Pancreas (tissue), 10 donors: ENCODE data around the gene CX3CL1. TPM values are rescaled to one million over a fixed set of nuclear protein-coding genes. Genes with fewer than 3 reads are reported as not detected.
A peak's percentile ranks its signal among the peaks of the same experiment; 100 is the strongest.

Source experiments
- ATAC-seq, 4 donors: fragments of 200-7000 bp; cut with Tn5 transposase; one replicate each; pipeline versions ENCODE4 v1.8.0 to v1.9.1; 2020; ENCODE audit warnings: mild to moderate bottlenecking in 4 of 4, moderate library complexity in 4 of 4
- DNase-seq, 6 donors: peaks; one replicate each; pipeline ENCODE4 v3.0.0-alpha.2; 2020
- FAIRE-seq: peaks from 2 replicates; lab custom pipeline; 2012; peaks lifted over from hg19 to GRCh38; lab: Jason Lieb, UNC
- H3K27ac ChIP-seq, 4 donors: fragments of 200-600 bp; sonication (generic); 1 replicate in 3 of 4; 2 replicates in 1 of 4; pipeline versions ENCODE4 v1.5.0 to v1.8.0; 2020
- H3K27me3 ChIP-seq, 4 donors: fragments of 200-600 bp; one replicate each; pipeline ENCODE4 v1.8.0; 2021
- H3K36me3 ChIP-seq, 3 donors: fragments of 200-600 bp; sonication (generic) in 1 of 3; one replicate each; pipeline versions ENCODE4 v1.5.0 to v1.8.0; 2020 to 2021
- H3K4me1 ChIP-seq, 3 donors: fragments of 200-600 bp; one replicate each; pipeline ENCODE4 v1.8.0; 2021
- H3K4me3 ChIP-seq, 4 donors: fragments of 200-600 bp; sonication (generic) in 2 of 4; one replicate each; pipeline versions ENCODE4 v1.5.0 to v1.8.0; 2020 to 2021
- H3K9me3 ChIP-seq, 4 donors: fragments of 200-600 bp; one replicate each; pipeline ENCODE4 v1.8.0; 2021
- WGBS, 2 donors: extraction: QIAGEN DNeasy Blood & Tissue Kit; methylation state at CpG; one replicate each; pipeline ENCODE4 v1.1.7; 2013; 5-methylcytosine and 5-hydroxymethylcytosine counted together
- intact Hi-C, 3 donors: fragments of 100-400 bp; cut with DNase I; formaldehyde crosslinking; loops; one replicate each; pipeline versions ENCODE4 v1.11.1 to v1.14.2; 2022
- polyA plus RNA-seq, 2 donors: library from polyadenylated mRNA; stranded (reverse); fragments of 200-250 nt; gene quantifications; one replicate each; pipeline ENCODE4 v1.2.3, GENCODE V29; 2013
- total RNA-seq, 6 donors: library from RNA; stranded (reverse); fragmentation: NEBNext Ultra II Directional in 4 of 6; extraction: Animal tissue kit (Norgen Biotek cat#: 25700) in 4 of 6; gene quantifications; one replicate each; pipeline versions ENCODE4 v1.2.1 to v1.2.4, GENCODE V29; 2021 to 2023
- TF ChIP-seq, protein P1 (sequence below), 4 donors: fragments of 200-600 bp; sonication (generic) in 3 of 4; IDR thresholded peaks; one replicate each; pipeline versions ENCODE4 v1.5.0 to v1.8.0; 2021; ENCODE audit warnings: antibody characterized with exemption in 4 of 4
- donor health status: healthy with polysubstance abuse.
- donor health status: DM: no; HTN: no; CAD: no; lungs with moderate emphysema.
- donor health status: DM: no; HTN: no; CAD: no.
- donor health status: control.
- donor health status: control.
- donor health status: Bipolar disorder and iron deficiency.
- donor health status: DM: yes; HTN: yes; CAD: no.
- donor health status: DM: no; HTN: no; CAD: no.
- donor health status: DM: no; HTN: no; CAD: no.
- donor health status: DM: yes; HTN: yes; CAD: no.

The CX3CL1 gene
- total and polyA plus RNA-seq, 8 donors = 4.6 to 21.3 (median 7.4) TPM

DNA sequence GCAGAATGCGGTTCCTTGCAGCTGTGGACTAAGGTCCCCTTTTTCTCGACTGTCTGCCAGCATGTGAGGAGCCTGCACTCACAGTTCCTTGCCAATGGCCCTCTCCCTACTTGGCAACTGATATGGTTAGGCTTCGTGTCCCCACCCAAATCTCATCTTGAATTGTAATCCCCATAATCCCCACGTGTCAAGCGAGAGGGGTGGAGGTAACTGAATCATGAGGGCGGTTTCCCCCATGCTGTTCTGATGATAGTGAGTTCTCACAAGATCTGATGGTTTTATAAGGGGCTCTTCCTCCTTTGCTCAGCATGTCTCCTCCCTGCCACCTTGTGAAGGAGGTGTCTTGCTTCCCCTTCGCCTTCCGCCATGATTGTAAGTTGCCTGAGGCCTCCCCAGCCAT lies 55.0 kb downstream of the CX3CL1 start:
- Histone ChIP-seq H3K4me1 (no peaks in the 10 kb centered on the region), H3K27ac (no peak overlapping the region), H3K36me3 (peaks cover 0 to 32% (median 10%) of the 10 kb centered on the region in 3 donors), H3K27me3 (no peaks in the 10 kb centered on the region), H3K9me3 (no peaks in the 10 kb centered on the region), H3K4me3 (no peak overlapping the region)
- intact Hi-C loops = loop anchor here in 2 of 3 donors (10.0 kb wide), 2 partner anchors 87 to 333 kb away; partner anchors contain the start of gene CPNE2 (in 1 of the 2)
- 84 to 89% methylated on average over 8 of the region's 8 CpGs for WGBS, 2 donors
- TF ChIP-seq, protein P1, sequence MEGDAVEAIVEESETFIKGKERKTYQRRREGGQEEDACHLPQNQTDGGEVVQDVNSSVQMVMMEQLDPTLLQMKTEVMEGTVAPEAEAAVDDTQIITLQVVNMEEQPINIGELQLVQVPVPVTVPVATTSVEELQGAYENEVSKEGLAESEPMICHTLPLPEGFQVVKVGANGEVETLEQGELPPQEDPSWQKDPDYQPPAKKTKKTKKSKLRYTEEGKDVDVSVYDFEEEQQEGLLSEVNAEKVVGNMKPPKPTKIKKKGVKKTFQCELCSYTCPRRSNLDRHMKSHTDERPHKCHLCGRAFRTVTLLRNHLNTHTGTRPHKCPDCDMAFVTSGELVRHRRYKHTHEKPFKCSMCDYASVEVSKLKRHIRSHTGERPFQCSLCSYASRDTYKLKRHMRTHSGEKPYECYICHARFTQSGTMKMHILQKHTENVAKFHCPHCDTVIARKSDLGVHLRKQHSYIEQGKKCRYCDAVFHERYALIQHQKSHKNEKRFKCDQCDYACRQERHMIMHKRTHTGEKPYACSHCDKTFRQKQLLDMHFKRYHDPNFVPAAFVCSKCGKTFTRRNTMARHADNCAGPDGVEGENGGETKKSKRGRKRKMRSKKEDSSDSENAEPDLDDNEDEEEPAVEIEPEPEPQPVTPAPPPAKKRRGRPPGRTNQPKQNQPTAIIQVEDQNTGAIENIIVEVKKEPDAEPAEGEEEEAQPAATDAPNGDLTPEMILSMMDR (IDR thresholded peaks at IDR 0.05) = no peak
- DNase-seq (no peak), ATAC-seq (no peak), FAIRE-seq (no peak)

DNA sequence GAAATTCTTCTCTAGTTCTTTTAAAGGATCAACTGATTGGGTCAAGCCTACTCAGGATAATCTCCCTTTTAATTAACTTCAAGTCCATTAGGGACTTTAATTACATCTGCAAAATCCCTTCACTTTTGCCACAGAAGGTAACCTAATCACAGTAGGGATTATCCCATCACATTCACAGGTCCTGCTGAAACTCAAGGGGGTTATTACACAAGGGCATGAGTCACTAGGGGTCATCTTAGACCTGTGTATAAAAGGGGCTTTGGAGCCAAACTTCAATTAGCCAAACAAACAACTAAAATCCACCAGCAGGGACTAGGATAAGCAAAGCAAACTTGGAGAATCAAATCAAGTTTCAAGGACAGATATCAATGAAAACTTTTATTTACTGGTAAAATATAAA lies 55.5 kb downstream of the CX3CL1 start:
- peaks cover 0 to 32% (median 10%) of the 10 kb centered on the region in 3 donors for H3K36me3 ChIP-seq
- DNase-seq (no peak), ATAC-seq (no peak), FAIRE-seq (no peak)
- intact Hi-C loops = loop anchor here in 2 of 3 donors (10.0 kb wide), 2 partner anchors 87 to 333 kb away; partner anchors contain the start of gene CPNE2 (in 1 of the 2)
- H3K4me3 ChIP-seq = no peak overlapping the region
- H3K27ac ChIP-seq = no peak overlapping the region
- no peaks in the 10 kb centered on the region for H3K9me3 ChIP-seq
- no peaks in the 10 kb centered on the region for H3K27me3 ChIP-seq
- H3K4me1 ChIP-seq = no peaks in the 10 kb centered on the region
- TF ChIP-seq, protein P1 (IDR thresholded peaks at IDR 0.05) = no peak

DNA sequence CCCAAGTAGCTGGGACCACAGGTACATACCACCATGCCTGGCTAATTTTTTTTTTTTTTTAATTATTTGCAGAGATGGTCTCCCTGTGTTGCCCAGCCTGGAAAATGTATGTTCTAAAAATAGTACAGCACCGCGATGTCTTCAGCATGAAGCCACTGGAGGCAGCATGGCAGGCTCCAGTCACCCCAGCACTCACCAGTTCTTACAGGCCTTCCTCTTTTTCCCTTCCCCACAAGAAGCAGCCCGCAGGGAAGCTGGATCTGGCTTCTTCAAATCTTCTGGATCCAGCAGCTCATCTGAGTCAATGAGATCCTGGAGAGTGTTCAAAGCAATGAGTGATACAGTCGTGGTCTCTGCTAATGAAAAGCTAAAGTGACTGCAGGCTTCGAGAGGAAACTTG lies 58.7 kb downstream of the CX3CL1 start:
- DNase-seq (no peak), FAIRE-seq (no peak), ATAC-seq (no peak)
- TF ChIP-seq, protein P1 (IDR thresholded peaks at IDR 0.05) = no peak
- Histone ChIP-seq H3K4me3 (no peak overlapping the region), H3K36me3 (peaks cover 0 to 35% (median 20%) of the 10 kb centered on the region in 3 donors), H3K4me1 (no peaks in the 10 kb centered on the region), H3K27me3 (no peaks in the 10 kb centered on the region), H3K27ac (no peak overlapping the region), H3K9me3 (no peaks in the 10 kb centered on the region)
- WGBS, 2 donors = 80 to 81% methylated on average over 5 of the region's 5 CpGs
- intact Hi-C loops = no loop called here

GRCh38 chr16:57432505-57432904 lies 60.2 kb downstream of the CX3CL1 start:
- no peaks in the 10 kb centered on the region for H3K27me3 ChIP-seq
- intact Hi-C loops = no loop called here
- ATAC-seq (peak; percentile 58 to 94 (median 74)), DNase-seq (no peak), FAIRE-seq (no peak)
- no peak overlapping the region for H3K4me3 ChIP-seq
- no peak overlapping the region for H3K27ac ChIP-seq
- 33 to 70% methylated on average over 2 of the region's 2 CpGs for WGBS, 2 donors
- H3K36me3 ChIP-seq = peaks cover 0 to 41% (median 20%) of the 10 kb centered on the region in 3 donors
- no peaks in the 10 kb centered on the region for H3K9me3 ChIP-seq
- H3K4me1 ChIP-seq = no peaks in the 10 kb centered on the region
- TF ChIP-seq, protein P1 (IDR thresholded peaks at IDR 0.05) = no peak

GRCh38 chr16:57432989-57433388 lies 60.7 kb downstream of the CX3CL1 start:
- Histone ChIP-seq H3K27ac (no peak overlapping the region), H3K4me3 (no peak overlapping the region), H3K4me1 (no peaks in the 10 kb centered on the region), H3K36me3 (peaks cover 0 to 45% (median 20%) of the 10 kb centered on the region in 3 donors), H3K27me3 (no peaks in the 10 kb centered on the region), H3K9me3 (no peaks in the 10 kb centered on the region)
- intact Hi-C loops = no loop called here
- no peak for FAIRE-seq
- no peak for DNase-seq
- WGBS, 2 donors = 94 to 96% methylated on average over 3 of the region's 3 CpGs
- no peak for ATAC-seq
- TF ChIP-seq, protein P1 (IDR thresholded peaks at IDR 0.05) = no peak
